Central memory CD8-positive, alpha-beta T cell (primary cell): ENCODE data around the gene MYO7A.

Experiments used
- ATAC-seq: fragments of 150-1000 bp; cut with Tn5 transposase; replicated peaks from 2 replicates; pipeline ENCODE4 v1.10.0; 2022; ENCODE audit warnings: mild to moderate bottlenecking, moderate FRiP score, moderate number of reproducible peaks; ENCODE audit not compliant: poor library complexity, severe bottlenecking; ENCODE audit errors: extremely low read depth
- DNase-seq, 2 donors: peaks; one replicate each; pipeline ENCODE4 v3.0.0; 2021; ENCODE audit warnings: low spot score in 2 of 2
- H3K27ac Mint-ChIP-seq: one replicate; pipeline ENCODE4 v1.8.0; 2022; ENCODE audit warnings: low read depth, mild to moderate bottlenecking, moderate library complexity, mixed read lengths
- H3K27me3 Mint-ChIP-seq: one replicate; pipeline ENCODE4 v1.8.0; 2022; ENCODE audit warnings: mixed read lengths
- H3K36me3 Mint-ChIP-seq: one replicate; pipeline ENCODE4 v1.8.0; 2022; ENCODE audit warnings: mild to moderate bottlenecking, moderate library complexity, mixed read lengths; ENCODE audit not compliant: insufficient read depth
- H3K4me1 Mint-ChIP-seq: one replicate; pipeline ENCODE4 v1.8.0; 2022; ENCODE audit warnings: mixed read lengths
- H3K4me3 Mint-ChIP-seq: one replicate; pipeline ENCODE4 v1.8.0; 2022; ENCODE audit warnings: mild to moderate bottlenecking, moderate library complexity, mixed read lengths
- H3K9me3 Mint-ChIP-seq: one replicate; pipeline ENCODE4 v1.8.0; 2022; ENCODE audit warnings: mixed read lengths

Gene MYO7A

GRCh38 chr11:77217156-77217555, 89.1 kb downstream of the MYO7A start:
- Mint-ChIP-seq H3K36me3 (no peaks in the 10 kb centered on the region), H3K27ac (no peak overlapping the region), H3K9me3 (no peaks in the 10 kb centered on the region), H3K4me3 (no peak overlapping the region), H3K4me1 (no peaks in the 10 kb centered on the region), H3K27me3 (peaks cover 33% of the 10 kb centered on the region)
- DNase-seq, result no peak
- no peak for ATAC-seq

DNA sequence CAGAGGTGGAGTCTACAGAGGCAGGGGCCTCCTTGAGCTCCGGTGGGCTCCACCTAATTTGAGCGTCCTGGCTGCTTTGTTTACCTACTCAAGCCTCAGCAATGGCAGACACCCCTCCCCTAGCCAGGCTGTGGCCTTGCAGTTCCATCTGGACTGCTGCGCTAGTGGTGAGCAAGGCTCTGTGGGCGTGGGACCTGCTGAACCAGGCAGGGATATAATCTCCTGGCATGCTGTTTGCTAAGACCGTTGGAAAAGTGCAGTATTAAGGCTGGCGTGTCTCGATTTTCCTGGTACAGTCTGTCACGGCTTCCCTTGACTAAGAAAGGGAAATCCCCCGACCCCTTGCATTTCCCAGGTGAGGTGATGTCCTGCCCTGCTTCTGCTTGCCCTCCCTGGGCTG, 95.8 kb downstream of the MYO7A start:
- no peak overlapping the region for H3K4me3 Mint-ChIP-seq
- no peaks in the 10 kb centered on the region for H3K36me3 Mint-ChIP-seq
- DNase-seq, result no peak
- ATAC-seq, result no peak
- H3K27ac Mint-ChIP-seq, result no peak overlapping the region
- H3K9me3 Mint-ChIP-seq, result no peaks in the 10 kb centered on the region
- peaks cover 79% of the 10 kb centered on the region for H3K27me3 Mint-ChIP-seq
- no peaks in the 10 kb centered on the region for H3K4me1 Mint-ChIP-seq

DNA sequence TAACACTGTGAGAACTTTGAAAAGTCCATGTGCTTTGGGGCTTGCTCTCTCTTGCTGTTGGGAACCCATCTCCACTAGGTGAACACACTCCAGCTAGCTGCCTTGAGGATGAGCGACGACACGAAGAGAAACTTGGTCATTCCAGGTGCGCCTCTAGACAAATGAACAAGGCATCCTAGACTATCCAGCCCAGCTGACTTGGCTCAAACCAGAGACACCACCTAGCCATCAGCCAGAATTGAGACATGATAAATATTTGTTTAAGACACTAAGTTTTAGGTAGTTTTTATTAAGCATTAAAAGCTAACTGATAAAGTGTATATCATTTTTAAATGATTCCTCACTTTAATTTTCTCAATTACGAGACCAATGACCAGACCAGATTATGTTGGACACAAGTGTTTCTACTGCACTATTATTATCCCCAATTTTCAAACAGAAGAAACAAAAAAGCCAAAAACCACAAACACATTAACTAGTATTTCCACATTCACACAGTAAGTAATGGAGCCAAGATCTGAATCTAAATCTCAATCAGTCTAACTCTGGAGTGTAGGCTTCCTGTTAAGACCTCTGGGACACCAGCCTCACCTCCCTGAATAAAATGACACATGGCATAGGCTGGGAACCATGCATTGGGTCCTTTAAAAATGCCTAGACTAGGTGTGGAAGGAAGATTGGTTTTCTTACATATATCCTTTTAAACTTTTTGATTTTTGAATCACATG, 103.0 kb downstream of the MYO7A start:
- H3K4me1 Mint-ChIP-seq, result no peaks in the 10 kb centered on the region
- H3K27ac Mint-ChIP-seq, result no peak overlapping the region
- ATAC-seq (no peak), DNase-seq (no peak)
- H3K4me3 Mint-ChIP-seq, result no peak overlapping the region
- H3K27me3 Mint-ChIP-seq, result peaks cover 37% of the 10 kb centered on the region
- no peaks in the 10 kb centered on the region for H3K9me3 Mint-ChIP-seq
- H3K36me3 Mint-ChIP-seq, result no peaks in the 10 kb centered on the region

DNA sequence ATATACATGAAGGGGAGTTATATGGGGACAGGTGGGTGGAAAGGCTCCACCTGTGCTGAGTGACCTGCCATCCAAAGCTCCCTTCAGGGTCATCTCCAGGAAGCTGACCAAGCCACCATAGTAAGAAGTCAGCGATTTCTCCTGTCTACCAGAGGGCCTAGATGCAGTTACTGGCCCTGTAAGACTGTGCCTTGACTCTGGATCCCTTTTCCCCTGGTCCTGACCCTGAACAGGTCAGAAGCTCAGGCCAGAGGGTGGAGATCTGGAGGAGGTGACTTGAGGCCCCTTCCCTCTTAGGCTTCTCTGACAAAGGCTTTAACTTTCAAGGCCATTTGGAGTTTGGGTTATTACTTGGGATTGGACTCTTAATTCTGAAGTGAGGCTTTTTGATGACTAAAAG, 103.8 kb downstream of the MYO7A start:
- Mint-ChIP-seq H3K27me3 (peaks cover 31% of the 10 kb centered on the region), H3K4me3 (no peak overlapping the region), H3K9me3 (no peaks in the 10 kb centered on the region), H3K4me1 (no peaks in the 10 kb centered on the region), H3K36me3 (no peaks in the 10 kb centered on the region), H3K27ac (no peak overlapping the region)
- no peak for DNase-seq
- ATAC-seq, result no peak

- Mint-ChIP-seq H3K36me3 (no peaks in the 10 kb centered on the region), H3K4me1 (no peaks in the 10 kb centered on the region), H3K27ac (no peak overlapping the region), H3K27me3 (peaks cover 26% of the 10 kb centered on the region), H3K4me3 (no peak overlapping the region), H3K9me3 (no peaks in the 10 kb centered on the region)
- no peak for DNase-seq
- ATAC-seq, result no peak
These were observed 104.2 kb downstream of the MYO7A start for GRCh38 chr11:77232242-77232641.

DNA sequence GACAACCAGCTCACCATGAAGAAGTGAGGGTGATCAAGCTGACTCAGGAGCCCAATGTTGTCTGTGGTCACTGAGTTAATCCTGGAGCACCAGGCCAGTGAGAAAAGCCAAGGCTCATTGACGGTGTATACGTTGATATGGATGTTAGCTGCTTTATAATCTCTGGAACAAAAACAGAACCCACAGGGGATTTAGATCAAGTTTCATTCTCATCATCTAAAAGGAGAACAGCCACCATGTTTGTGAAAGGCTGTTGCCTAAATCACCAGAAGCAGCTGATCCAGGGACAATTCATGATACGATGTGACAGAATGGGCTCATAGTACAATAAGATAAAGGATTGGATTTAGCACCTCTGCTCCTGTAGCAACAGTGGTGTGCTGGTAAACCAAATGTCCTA, 105.0 kb downstream of the MYO7A start:
- no peak for DNase-seq
- H3K36me3 Mint-ChIP-seq, result no peaks in the 10 kb centered on the region

DNA sequence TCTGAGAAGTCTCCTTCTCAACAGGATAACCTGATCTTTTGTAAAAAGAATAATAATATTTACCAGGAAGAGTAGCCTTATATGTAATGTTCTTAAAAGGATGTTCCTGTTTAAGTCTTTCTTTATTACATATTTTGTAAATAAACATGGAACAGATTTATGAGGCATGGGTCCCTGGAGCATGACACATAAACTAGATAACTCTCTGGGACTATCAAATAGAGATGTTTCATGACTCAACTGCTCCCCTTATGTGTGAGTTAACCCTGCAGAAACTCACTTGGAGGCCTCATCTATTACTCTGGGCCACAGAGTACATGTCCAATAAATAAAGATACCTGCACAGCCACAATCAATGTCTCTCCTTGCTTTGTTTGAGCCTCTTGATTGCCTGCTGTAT, 108.9 kb downstream of the MYO7A start:
- Mint-ChIP-seq H3K27ac (no peak overlapping the region), H3K9me3 (no peaks in the 10 kb centered on the region), H3K4me3 (no peak overlapping the region), H3K4me1 (no peaks in the 10 kb centered on the region), H3K36me3 (no peaks in the 10 kb centered on the region), H3K27me3 (peaks cover 19% of the 10 kb centered on the region)
- ATAC-seq (no peak), DNase-seq (no peak)

More for the DNA sequence above, 105.0 kb downstream of the MYO7A start:
- Mint-ChIP-seq H3K27ac (no peak overlapping the region), H3K27me3 (peaks cover 19% of the 10 kb centered on the region), H3K9me3 (no peaks in the 10 kb centered on the region), H3K4me1 (no peaks in the 10 kb centered on the region), H3K4me3 (no peak overlapping the region)
- ATAC-seq, result no peak

GRCh38 chr11:77244277-77245027, 116.4 kb downstream of the MYO7A start:
- no peaks in the 10 kb centered on the region for H3K36me3 Mint-ChIP-seq
- H3K27ac Mint-ChIP-seq, result no peak overlapping the region
- DNase-seq (no peak), ATAC-seq (no peak)
- no peaks in the 10 kb centered on the region for H3K4me1 Mint-ChIP-seq
- H3K27me3 Mint-ChIP-seq, result no peaks in the 10 kb centered on the region
- H3K9me3 Mint-ChIP-seq, result no peaks in the 10 kb centered on the region
- H3K4me3 Mint-ChIP-seq, result no peak overlapping the region

- DNase-seq, result no peak
- H3K4me3 Mint-ChIP-seq, result no peak overlapping the region
- no peak overlapping the region for H3K27ac Mint-ChIP-seq
- no peak for ATAC-seq
- H3K36me3 Mint-ChIP-seq, result no peaks in the 10 kb centered on the region
- no peaks in the 10 kb centered on the region for H3K4me1 Mint-ChIP-seq
- peaks cover 12% of the 10 kb centered on the region for H3K27me3 Mint-ChIP-seq
- peaks cover 9% of the 10 kb centered on the region for H3K9me3 Mint-ChIP-seq
These were observed 121.4 kb downstream of the MYO7A start for GRCh38 chr11:77249427-77249826.

DNA sequence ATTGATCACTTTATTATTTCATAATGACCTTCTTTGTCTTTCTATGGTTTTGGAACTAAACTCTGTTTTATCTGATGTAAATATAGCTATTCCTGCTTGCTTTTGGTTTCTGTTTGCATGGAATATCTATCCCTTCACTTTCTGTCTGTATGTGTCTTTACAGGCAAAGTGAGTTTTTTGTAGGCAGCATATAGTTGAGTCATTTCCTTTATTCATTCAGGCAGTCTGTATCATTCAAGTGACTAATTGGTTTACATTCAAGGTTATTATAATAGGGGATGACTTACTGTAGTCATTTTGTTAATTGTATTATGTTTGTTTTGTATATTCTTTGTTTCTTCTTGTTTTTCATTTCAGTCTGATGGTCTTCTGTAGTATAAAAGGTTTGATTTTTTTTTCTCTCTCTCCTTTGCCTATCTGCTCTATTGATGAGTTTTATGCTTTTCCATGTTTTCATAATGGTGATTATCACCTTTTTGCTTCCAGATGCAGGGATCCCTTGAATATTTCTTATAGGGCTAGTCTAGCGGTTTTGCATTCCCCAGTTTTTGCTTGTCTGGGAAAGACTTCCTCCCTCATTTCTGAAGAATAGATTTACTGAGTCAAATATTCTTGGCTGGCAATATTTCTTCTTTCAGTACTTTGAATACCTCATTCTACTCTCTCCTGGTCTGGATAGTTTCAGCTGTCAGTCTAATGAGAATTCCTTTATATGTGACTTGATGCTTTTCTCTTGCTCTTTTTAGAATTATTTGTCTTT, 123.0 kb downstream of the MYO7A start:
- Mint-ChIP-seq H3K4me3 (no peak overlapping the region), H3K4me1 (no peaks in the 10 kb centered on the region), H3K27me3 (peaks cover 12% of the 10 kb centered on the region), H3K27ac (no peak overlapping the region), H3K9me3 (peaks cover 9% of the 10 kb centered on the region), H3K36me3 (no peaks in the 10 kb centered on the region)
- ATAC-seq, result no peak
- no peak for DNase-seq

GRCh38 chr11:77252555-77253270, 124.7 kb downstream of the MYO7A start:
- Mint-ChIP-seq H3K36me3 (no peaks in the 10 kb centered on the region), H3K27ac (no peak overlapping the region), H3K4me1 (no peaks in the 10 kb centered on the region), H3K9me3 (peaks cover 9% of the 10 kb centered on the region), H3K27me3 (peaks cover 26% of the 10 kb centered on the region), H3K4me3 (no peak overlapping the region)
- no peak for ATAC-seq
- DNase-seq, result no peak

- Mint-ChIP-seq H3K4me1 (no peaks in the 10 kb centered on the region), H3K4me3 (no peak overlapping the region), H3K27me3 (peaks cover 35% of the 10 kb centered on the region), H3K36me3 (no peaks in the 10 kb centered on the region), H3K9me3 (peaks cover 9% of the 10 kb centered on the region), H3K27ac (no peak overlapping the region)
- no peak for ATAC-seq
- DNase-seq, result no peak
These were observed 125.6 kb downstream of the MYO7A start for GRCh38 chr11:77253690-77254089.
